Left ventricle myocardium inferior (tissue), 1 donor: ENCODE measurements around the gene CORT. TPM values are rescaled to one million over a fixed set of nuclear protein-coding genes. Genes with fewer than 3 reads are reported as not detected.

ENCODE experiments used
- DNase-seq: peaks from one replicate; pipeline ENCODE4 v3.0.0-alpha.2; 2020
- H3K27ac ChIP-seq: fragments of 200-600 bp; replicated peaks from 2 replicates; pipeline ENCODE4 v1.8.0; 2021
- H3K27me3 ChIP-seq: fragments of 200-600 bp; 2 replicates; pipeline ENCODE4 v1.8.0; 2021; ENCODE audit warnings: low read depth
- H3K36me3 ChIP-seq: fragments of 200-600 bp; 2 replicates; pipeline ENCODE4 v1.8.0; 2021
- H3K4me1 ChIP-seq: fragments of 200-600 bp; 2 replicates; pipeline ENCODE4 v1.8.0; 2021
- H3K4me3 ChIP-seq: fragments of 200-600 bp; 2 replicates; pipeline ENCODE4 v1.8.0; 2021; ENCODE audit warnings: mild to moderate bottlenecking, moderate library complexity
- H3K9me3 ChIP-seq: fragments of 200-600 bp; replicated peaks from 2 replicates; pipeline ENCODE4 v1.8.0; 2021
- intact Hi-C: fragments of 100-400 bp; cut with micrococcal nuclease; formaldehyde crosslinking; loops from one replicate; pipeline ENCODE4 v1.11.0; 2022
- total RNA-seq: library from RNA; stranded (reverse); fragmentation: NEBNext Ultra II Directional; extraction: Animal tissue kit (Norgen Biotek cat#: 25700); gene quantifications from one replicate; pipeline ENCODE4 v1.2.1, GENCODE V29; 2021
- TF ChIP-seq, protein P1 (sequence below): fragments of 200-600 bp; IDR thresholded peaks from 2 replicates; pipeline ENCODE4 v1.8.0; 2021; ENCODE audit warnings: antibody characterized with exemption, mild to moderate bottlenecking, borderline replicate concordance
- donor health status: DM: no; HTN: yes; CAD: no; lungs with severe emphysema.

Gene CORT
- total RNA-seq, 1 donor from 2014 or later, result 0.19 TPM

DNA sequence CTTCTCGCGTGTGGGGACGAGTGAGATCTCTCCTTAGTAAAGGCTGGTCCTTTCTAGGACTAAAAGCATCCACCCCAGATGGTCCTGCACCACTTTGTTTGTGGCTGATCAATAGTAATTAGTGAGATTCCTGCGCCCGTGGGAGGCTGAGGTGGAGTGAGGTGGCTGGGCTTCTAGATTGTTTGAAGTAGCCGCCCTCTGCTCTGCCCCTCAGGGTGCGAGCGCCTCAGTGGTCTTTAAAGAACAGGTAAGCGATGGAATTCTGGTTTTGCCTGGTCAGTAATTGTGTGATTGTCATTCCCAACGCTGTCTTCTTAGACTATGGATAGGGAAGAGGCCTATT is 45.6 kb downstream of the CORT start:
- peaks cover 7% of the 10 kb centered on the region for H3K36me3 ChIP-seq
- TF ChIP-seq, protein P1, sequence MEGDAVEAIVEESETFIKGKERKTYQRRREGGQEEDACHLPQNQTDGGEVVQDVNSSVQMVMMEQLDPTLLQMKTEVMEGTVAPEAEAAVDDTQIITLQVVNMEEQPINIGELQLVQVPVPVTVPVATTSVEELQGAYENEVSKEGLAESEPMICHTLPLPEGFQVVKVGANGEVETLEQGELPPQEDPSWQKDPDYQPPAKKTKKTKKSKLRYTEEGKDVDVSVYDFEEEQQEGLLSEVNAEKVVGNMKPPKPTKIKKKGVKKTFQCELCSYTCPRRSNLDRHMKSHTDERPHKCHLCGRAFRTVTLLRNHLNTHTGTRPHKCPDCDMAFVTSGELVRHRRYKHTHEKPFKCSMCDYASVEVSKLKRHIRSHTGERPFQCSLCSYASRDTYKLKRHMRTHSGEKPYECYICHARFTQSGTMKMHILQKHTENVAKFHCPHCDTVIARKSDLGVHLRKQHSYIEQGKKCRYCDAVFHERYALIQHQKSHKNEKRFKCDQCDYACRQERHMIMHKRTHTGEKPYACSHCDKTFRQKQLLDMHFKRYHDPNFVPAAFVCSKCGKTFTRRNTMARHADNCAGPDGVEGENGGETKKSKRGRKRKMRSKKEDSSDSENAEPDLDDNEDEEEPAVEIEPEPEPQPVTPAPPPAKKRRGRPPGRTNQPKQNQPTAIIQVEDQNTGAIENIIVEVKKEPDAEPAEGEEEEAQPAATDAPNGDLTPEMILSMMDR, result no peak
- peak overlapping the region; percentile 70 for H3K27ac ChIP-seq
- DNase-seq, result no peak
- H3K9me3 ChIP-seq, result no peaks in the 10 kb centered on the region
- intact Hi-C loops, result no loop called here
- no peaks in the 10 kb centered on the region for H3K27me3 ChIP-seq
- H3K4me3 ChIP-seq, result peak overlapping the region; percentile 45
- H3K4me1 ChIP-seq, result peaks cover 30% of the 10 kb centered on the region

DNA sequence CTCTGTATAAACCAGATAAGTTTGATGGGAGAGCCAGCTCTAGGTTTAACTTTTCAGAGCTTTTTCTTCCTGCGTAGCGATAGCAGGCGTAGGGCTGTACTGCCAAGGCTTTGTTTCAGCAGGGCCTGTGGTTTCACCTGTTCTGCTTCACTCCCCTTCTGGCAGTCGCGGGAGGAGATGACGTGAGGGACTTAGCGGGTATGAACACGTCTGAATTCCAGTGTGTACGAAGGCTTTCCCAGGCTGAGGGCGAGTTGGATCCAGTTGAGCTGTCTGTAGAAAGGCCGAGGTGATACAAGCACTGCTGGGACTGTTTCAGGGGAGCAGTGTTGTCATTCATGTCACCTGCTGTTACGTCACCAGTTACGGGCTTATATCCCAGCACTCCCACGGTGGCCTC is 46.1 kb downstream of the CORT start:
- Histone ChIP-seq H3K27me3 (no peaks in the 10 kb centered on the region), H3K4me1 (peaks cover 29% of the 10 kb centered on the region), H3K9me3 (no peaks in the 10 kb centered on the region), H3K4me3 (peak overlapping the region; percentile 45), H3K36me3 (peaks cover 7% of the 10 kb centered on the region), H3K27ac (peak overlapping the region; percentile 70)
- intact Hi-C loops, result no loop called here
- no peak for DNase-seq
- TF ChIP-seq, protein P1, result no peak

DNA sequence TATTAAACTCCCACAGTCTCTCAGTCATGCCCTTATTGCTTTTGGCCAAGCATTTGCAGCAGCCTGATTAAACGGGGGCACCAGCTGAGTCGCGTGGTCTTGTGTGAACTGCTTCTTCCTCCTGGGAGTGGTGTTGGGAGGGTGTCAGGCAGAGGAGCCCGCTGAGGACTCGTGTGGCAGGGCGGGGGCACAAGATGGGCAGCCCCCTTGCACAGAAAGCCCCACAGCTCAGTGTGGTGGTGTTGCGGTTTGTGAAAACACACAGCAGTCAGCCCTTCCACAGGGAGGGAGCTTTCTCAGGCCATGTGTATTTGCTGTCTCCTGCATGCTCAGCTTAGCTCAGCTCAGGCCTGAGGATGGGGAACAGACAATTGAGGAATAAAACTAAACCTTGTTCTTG is 47.3 kb downstream of the CORT start:
- Histone ChIP-seq H3K27me3 (no peaks in the 10 kb centered on the region), H3K4me3 (no peak overlapping the region), H3K4me1 (peaks cover 29% of the 10 kb centered on the region), H3K27ac (no peak overlapping the region), H3K9me3 (no peaks in the 10 kb centered on the region), H3K36me3 (peaks cover 7% of the 10 kb centered on the region)
- intact Hi-C loops, result no loop called here
- no peak for DNase-seq
- TF ChIP-seq, protein P1, result no peak

DNA sequence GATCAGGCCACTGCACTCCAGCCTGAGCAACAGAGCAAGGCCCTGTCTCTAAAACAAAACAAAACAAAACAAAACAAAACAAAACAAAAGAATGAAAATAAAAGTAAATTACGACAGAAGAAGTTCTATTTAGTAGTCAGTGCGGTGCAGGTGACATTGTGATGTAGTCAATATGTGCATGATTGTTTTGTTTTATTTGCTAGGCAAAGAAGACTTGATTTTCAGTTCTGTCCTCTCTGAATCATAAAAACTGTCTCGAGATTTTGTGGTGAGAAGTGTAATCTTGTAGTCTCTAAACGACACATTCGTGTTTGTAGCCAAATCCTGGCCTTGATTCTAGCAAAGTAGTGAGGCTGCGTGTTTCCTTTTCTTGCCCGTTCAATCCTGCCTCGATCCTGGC is 48.4 kb downstream of the CORT start:
- Histone ChIP-seq H3K27me3 (no peaks in the 10 kb centered on the region), H3K4me3 (no peak overlapping the region), H3K4me1 (peaks cover 29% of the 10 kb centered on the region), H3K27ac (no peak overlapping the region), H3K9me3 (no peaks in the 10 kb centered on the region), H3K36me3 (peaks cover 7% of the 10 kb centered on the region)
- TF ChIP-seq, protein P1, result no peak
- DNase-seq, result no peak
- intact Hi-C loops, result no loop called here

Other genes starting within 250 kb of the CORT start
- 78.4 TPM for gene KIF1B, start 239.5 kb upstream of the CORT start, total RNA-seq
- 34.2 TPM for gene PGD, start 51.0 kb upstream of the CORT start, total RNA-seq
- 6.1 TPM for gene CENPS, start 19.6 kb upstream of the CORT start, total RNA-seq
- gene DFFA, start 22.5 kb downstream of the CORT start, total RNA-seq, result 28.6 TPM
- 20.8 TPM for gene PEX14, start 24.9 kb downstream of the CORT start, total RNA-seq